Measurements from ENCODE around the gene FSCN2. TPM values are rescaled to one million over a fixed set of nuclear protein-coding genes. Genes with fewer than 3 reads are reported as not detected.

FSCN2 gene
- total RNA-seq, 4 donors from 2014 or later = 9.7 to 20.7 (median 17.0) TPM

- WGBS, 2 donors = 5 to 6% methylated on average over 8 of the region's 8 CpGs
- peak overlapping the region in 1 of 3 donors; percentile 14 for H3K4me3 ChIP-seq (replicated peaks in 1 of 3)
- peak; percentile 85 to 88 for DNase-seq
- H3K36me3 ChIP-seq = peaks cover 51 to 57% of the 10 kb centered on the region in 2 donors
- H3K27me3 ChIP-seq = no peaks in the 10 kb centered on the region
- no peaks in the 10 kb centered on the region for H3K9me3 ChIP-seq
- H3K27ac ChIP-seq = peak overlapping the region; percentile 60 to 83 (median 79)
- peaks cover 25 to 26% of the 10 kb centered on the region in 2 donors for H3K4me1 ChIP-seq
- intact Hi-C loops (cut with DNase I) = no loop called here
- no peak for TF ChIP-seq POLR2A (IDR thresholded peaks at IDR 0.05)
- TF ChIP-seq, protein P1, sequence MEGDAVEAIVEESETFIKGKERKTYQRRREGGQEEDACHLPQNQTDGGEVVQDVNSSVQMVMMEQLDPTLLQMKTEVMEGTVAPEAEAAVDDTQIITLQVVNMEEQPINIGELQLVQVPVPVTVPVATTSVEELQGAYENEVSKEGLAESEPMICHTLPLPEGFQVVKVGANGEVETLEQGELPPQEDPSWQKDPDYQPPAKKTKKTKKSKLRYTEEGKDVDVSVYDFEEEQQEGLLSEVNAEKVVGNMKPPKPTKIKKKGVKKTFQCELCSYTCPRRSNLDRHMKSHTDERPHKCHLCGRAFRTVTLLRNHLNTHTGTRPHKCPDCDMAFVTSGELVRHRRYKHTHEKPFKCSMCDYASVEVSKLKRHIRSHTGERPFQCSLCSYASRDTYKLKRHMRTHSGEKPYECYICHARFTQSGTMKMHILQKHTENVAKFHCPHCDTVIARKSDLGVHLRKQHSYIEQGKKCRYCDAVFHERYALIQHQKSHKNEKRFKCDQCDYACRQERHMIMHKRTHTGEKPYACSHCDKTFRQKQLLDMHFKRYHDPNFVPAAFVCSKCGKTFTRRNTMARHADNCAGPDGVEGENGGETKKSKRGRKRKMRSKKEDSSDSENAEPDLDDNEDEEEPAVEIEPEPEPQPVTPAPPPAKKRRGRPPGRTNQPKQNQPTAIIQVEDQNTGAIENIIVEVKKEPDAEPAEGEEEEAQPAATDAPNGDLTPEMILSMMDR (IDR thresholded peaks at IDR 0.05) = no peak
Observed at GRCh38 chr17:81566461-81567126, 38.4 kb downstream of the FSCN2 start.

GRCh38 chr17:81567191-81567590 lies 39.0 kb downstream of the FSCN2 start:
- WGBS, 2 donors = 28 to 40% methylated on average over 4 of the region's 4 CpGs
- peaks cover 25 to 26% of the 10 kb centered on the region in 2 donors for H3K4me1 ChIP-seq
- DNase-seq = peak; percentile 62 to 64
- H3K36me3 ChIP-seq = peaks cover 51 to 60% of the 10 kb centered on the region in 2 donors
- intact Hi-C loops (cut with DNase I) = no loop called here
- peak overlapping the region; percentile 60 to 85 (median 79) for H3K27ac ChIP-seq
- no peak for TF ChIP-seq POLR2A (IDR thresholded peaks at IDR 0.05)
- TF ChIP-seq, protein P1 (IDR thresholded peaks at IDR 0.05) = no peak
- H3K9me3 ChIP-seq = no peaks in the 10 kb centered on the region
- no peaks in the 10 kb centered on the region for H3K27me3 ChIP-seq
- no peak overlapping the region for H3K4me3 ChIP-seq (replicated peaks in 1 of 3)

DNA sequence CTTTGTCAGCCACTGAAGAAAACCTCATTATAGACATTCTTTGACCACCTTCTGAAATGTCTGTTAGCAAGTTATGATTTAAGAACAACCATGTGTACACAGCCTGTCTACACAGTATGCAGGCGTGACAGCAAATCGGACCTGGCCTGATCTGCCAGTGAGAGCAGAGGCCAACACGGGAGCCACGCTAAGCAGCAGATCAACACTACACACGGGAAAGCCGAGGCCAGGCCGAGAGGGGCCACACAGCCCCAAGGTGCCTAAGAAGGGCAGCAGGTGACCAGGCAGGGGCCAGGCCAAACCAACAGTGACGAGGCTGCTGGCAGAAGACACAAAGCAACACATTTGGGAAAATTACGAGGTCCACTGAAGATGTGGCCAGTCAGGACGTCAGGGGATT lies 40.2 kb downstream of the FSCN2 start:
- peaks cover 25 to 26% of the 10 kb centered on the region in 2 donors for H3K4me1 ChIP-seq

GRCh38 chr17:81569986-81570514 lies 41.9 kb downstream of the FSCN2 start:
- no peaks in the 10 kb centered on the region for H3K27me3 ChIP-seq
- TF ChIP-seq POLR2A (IDR thresholded peaks at IDR 0.05) = no peak
- TF ChIP-seq, protein P1 (IDR thresholded peaks at IDR 0.05) = no peak
- H3K36me3 ChIP-seq = peaks cover 29 to 43% of the 10 kb centered on the region in 2 donors
- no peak overlapping the region for H3K4me3 ChIP-seq (replicated peaks in 1 of 3)
- H3K9me3 ChIP-seq = no peaks in the 10 kb centered on the region
- peaks cover 32 to 34% of the 10 kb centered on the region in 2 donors for H3K4me1 ChIP-seq
- DNase-seq = no peak
- intact Hi-C loops (cut with DNase I) = no loop called here
- no peak overlapping the region for H3K27ac ChIP-seq
- 96% methylated on average over 14 to 18 of the region's 18 CpGs for WGBS, 2 donors

More for the DNA sequence above, 40.2 kb downstream of the FSCN2 start:
- peak overlapping the region in 2 of 3 donors; percentile 31 to 60 for H3K27ac ChIP-seq
- 83 to 88% methylated on average over 10 of the region's 10 CpGs for WGBS, 2 donors
- DNase-seq = no peak
- no peak overlapping the region for H3K4me3 ChIP-seq (replicated peaks in 1 of 3)
- H3K27me3 ChIP-seq = no peaks in the 10 kb centered on the region
- H3K9me3 ChIP-seq = no peaks in the 10 kb centered on the region
- no peak for TF ChIP-seq POLR2A (IDR thresholded peaks at IDR 0.05)
- TF ChIP-seq, protein P1 (IDR thresholded peaks at IDR 0.05) = no peak
- intact Hi-C loops (cut with DNase I) = no loop called here
- peaks cover 42 to 56% of the 10 kb centered on the region in 2 donors for H3K36me3 ChIP-seq

- Histone ChIP-seq H3K9me3 (no peaks in the 10 kb centered on the region), H3K27ac (no peak overlapping the region), H3K4me3 (replicated peaks in 1 of 3) (no peak overlapping the region), H3K36me3 (peaks cover 25 to 39% of the 10 kb centered on the region in 2 donors), H3K27me3 (no peaks in the 10 kb centered on the region), H3K4me1 (peaks cover 36 to 39% of the 10 kb centered on the region in 2 donors)
- intact Hi-C loops (cut with DNase I) = no loop called here
- no peak for TF ChIP-seq POLR2A (IDR thresholded peaks at IDR 0.05)
- TF ChIP-seq, protein P1 (IDR thresholded peaks at IDR 0.05) = no peak
- 90 to 91% methylated on average over 7 to 11 of the region's 11 CpGs for WGBS, 2 donors
- no peak for DNase-seq
Observed at GRCh38 chr17:81570964-81571363, 42.8 kb downstream of the FSCN2 start.
